OCI-LY1 (cell line): ENCODE results near the gene XIRP2.

Experiments used
- H2AFZ ChIP-seq: fragments of 200-600 bp; sonication (generic), shearing (Covaris generic); 2 replicates; pipeline ENCODE4 v1.6.0; 2014; ENCODE audit warnings: antibody characterized with exemption, mild to moderate bottlenecking, low read length
- H3F3A ChIP-seq: fragments of 200-600 bp; sonication (generic), shearing (Covaris generic); 2 replicates; pipeline ENCODE4 v1.6.0; 2014; ENCODE audit warnings: mild to moderate bottlenecking, antibody characterized with exemption, low read length, moderate library complexity; ENCODE audit not compliant: insufficient read depth
- H3K27ac ChIP-seq: fragments of 200-600 bp; sonication (generic); 2 replicates; pipeline ENCODE4 v1.5.1; 2014; ENCODE audit warnings: low read length, mixed run types, mild to moderate bottlenecking, low read depth; ENCODE audit not compliant: poor library complexity, severe bottlenecking
- H3K27me3 ChIP-seq: fragments of 200-600 bp; sonication (generic); 2 replicates; pipeline ENCODE4 v1.6.0; 2014; ENCODE audit warnings: antibody characterized with exemption, mild to moderate bottlenecking, low read length, moderate library complexity; ENCODE audit not compliant: insufficient read depth
- H3K36me3 ChIP-seq: fragments of 200-600 bp; sonication (generic); 2 replicates; pipeline ENCODE4 v1.6.1; 2014; ENCODE audit warnings: mild to moderate bottlenecking, antibody characterized with exemption, low read length, moderate library complexity, mixed read lengths; ENCODE audit not compliant: insufficient read depth
- H3K4me1 ChIP-seq: fragments of 200-600 bp; sonication (generic); 2 replicates; pipeline ENCODE4 v1.5.1; 2014; ENCODE audit warnings: mild to moderate bottlenecking, low read length, moderate library complexity; ENCODE audit not compliant: insufficient read depth, severe bottlenecking
- H3K4me2 ChIP-seq: fragments of 200-600 bp; sonication (generic), shearing (Covaris generic); 2 replicates; pipeline ENCODE4 v1.6.1; 2014; ENCODE audit warnings: low read length
- H3K4me3 ChIP-seq: fragments of 200-600 bp; sonication (generic); 2 replicates; pipeline ENCODE4 v1.5.1; 2014; ENCODE audit warnings: low read length, low read depth, mild to moderate bottlenecking, mixed read lengths; ENCODE audit not compliant: poor library complexity, severe bottlenecking
- H3K79me2 ChIP-seq: fragments of 200-600 bp; shearing (Covaris generic); 2 replicates; pipeline ENCODE4 v1.6.1; 2016; ENCODE audit warnings: mixed run types, low read length, mixed read lengths; ENCODE audit not compliant: insufficient read depth
- H3K9ac ChIP-seq: fragments of 200-600 bp; sonication (generic), shearing (Covaris generic); 2 replicates; pipeline ENCODE4 v1.6.1; 2014; ENCODE audit warnings: mild to moderate bottlenecking, low read length, mixed read lengths
- H3K9me2 ChIP-seq: fragments of 200-600 bp; sonication (generic), shearing (Covaris generic); 2 replicates; pipeline ENCODE4 v1.6.1; 2014; ENCODE audit warnings: low read depth, mild to moderate bottlenecking, low read length, mixed read lengths
- H3K9me3 ChIP-seq: fragments of 200-600 bp; shearing (Covaris generic); 2 replicates; pipeline ENCODE4 v1.6.1; 2014; ENCODE audit warnings: low read length, mixed read lengths
- H4K20me1 ChIP-seq: fragments of 200-600 bp; sonication (generic), shearing (Covaris generic); 2 replicates; pipeline ENCODE4 v1.6.0; 2016; ENCODE audit warnings: mild to moderate bottlenecking, low read length; ENCODE audit not compliant: insufficient read depth
- EZH2 ChIP-seq: fragments of 200-600 bp; sonication (generic), shearing (Covaris generic); IDR thresholded peaks from 2 replicates; pipeline ENCODE4 v1.8.0; 2017; ENCODE audit warnings: borderline replicate concordance, mixed run types, mild to moderate bottlenecking, antibody characterized with exemption, low read length, moderate library complexity, mixed read lengths
- TF ChIP-seq, protein P1 (sequence below): fragments of 200-600 bp; sonication (generic), shearing (Covaris generic); IDR thresholded peaks from 2 replicates; pipeline ENCODE4 v1.5.1; 2017; ENCODE audit warnings: mild to moderate bottlenecking, antibody characterized with exemption, low read length, moderate library complexity, mixed read lengths

Gene XIRP2

DNA sequence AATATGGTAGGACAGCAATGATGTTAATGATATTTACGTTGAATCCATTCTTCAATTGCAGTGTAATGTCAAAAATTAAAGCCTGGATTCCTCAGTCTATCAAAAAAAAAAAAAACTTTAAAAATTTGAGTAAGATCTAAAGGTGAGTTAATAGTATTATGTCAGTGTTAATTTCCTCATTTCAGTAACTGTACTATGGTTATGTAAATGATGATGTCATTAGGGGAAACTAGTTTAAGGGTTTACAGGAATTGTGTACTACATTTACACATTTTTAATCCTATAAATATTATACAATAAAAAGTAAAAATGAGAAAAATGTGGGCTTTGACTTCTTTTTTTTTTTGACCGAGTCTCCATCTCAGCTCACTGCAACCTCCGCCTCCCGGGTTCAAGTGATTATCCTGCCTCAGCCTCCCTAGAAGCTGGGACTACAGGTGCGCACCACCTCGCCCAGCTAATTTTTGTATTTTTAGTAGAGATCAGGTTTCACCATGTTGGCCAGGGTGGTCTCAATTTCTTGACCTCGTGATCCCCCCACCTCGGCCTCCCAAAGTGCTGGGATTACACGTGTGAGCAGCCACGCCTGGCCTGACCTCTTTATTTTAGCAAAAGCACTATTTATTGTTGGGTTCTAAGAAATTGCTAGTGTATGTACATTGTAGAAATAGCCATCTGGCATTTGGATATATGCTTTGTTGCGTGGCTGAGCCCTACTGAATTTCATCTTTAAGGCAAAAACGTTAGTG, 106.5 kb downstream of the XIRP2 start:
- Histone ChIP-seq H3K4me1 (no peaks in the 10 kb centered on the region), H3K4me2 (no peak overlapping the region), H4K20me1 (no peaks in the 10 kb centered on the region), H3K9me2 (no peaks in the 10 kb centered on the region), H2AFZ (no peak overlapping the region), H3K9me3 (no peaks in the 10 kb centered on the region), H3K27me3 (no peaks in the 10 kb centered on the region), H3K9ac (no peak overlapping the region), H3K4me3 (no peak overlapping the region), H3K36me3 (no peaks in the 10 kb centered on the region), H3K79me2 (no peaks in the 10 kb centered on the region), H3K27ac (no peak overlapping the region), H3F3A (no peaks in the 10 kb centered on the region)
- TF ChIP-seq EZH2, result no peak
- TF ChIP-seq, protein P1, sequence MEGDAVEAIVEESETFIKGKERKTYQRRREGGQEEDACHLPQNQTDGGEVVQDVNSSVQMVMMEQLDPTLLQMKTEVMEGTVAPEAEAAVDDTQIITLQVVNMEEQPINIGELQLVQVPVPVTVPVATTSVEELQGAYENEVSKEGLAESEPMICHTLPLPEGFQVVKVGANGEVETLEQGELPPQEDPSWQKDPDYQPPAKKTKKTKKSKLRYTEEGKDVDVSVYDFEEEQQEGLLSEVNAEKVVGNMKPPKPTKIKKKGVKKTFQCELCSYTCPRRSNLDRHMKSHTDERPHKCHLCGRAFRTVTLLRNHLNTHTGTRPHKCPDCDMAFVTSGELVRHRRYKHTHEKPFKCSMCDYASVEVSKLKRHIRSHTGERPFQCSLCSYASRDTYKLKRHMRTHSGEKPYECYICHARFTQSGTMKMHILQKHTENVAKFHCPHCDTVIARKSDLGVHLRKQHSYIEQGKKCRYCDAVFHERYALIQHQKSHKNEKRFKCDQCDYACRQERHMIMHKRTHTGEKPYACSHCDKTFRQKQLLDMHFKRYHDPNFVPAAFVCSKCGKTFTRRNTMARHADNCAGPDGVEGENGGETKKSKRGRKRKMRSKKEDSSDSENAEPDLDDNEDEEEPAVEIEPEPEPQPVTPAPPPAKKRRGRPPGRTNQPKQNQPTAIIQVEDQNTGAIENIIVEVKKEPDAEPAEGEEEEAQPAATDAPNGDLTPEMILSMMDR, result no peak

- no peaks in the 10 kb centered on the region for H3K36me3 ChIP-seq
- H3K4me2 ChIP-seq, result no peak overlapping the region
- H3K4me1 ChIP-seq, result no peaks in the 10 kb centered on the region
- no peak overlapping the region for H3K4me3 ChIP-seq
- H2AFZ ChIP-seq, result no peak overlapping the region
- no peaks in the 10 kb centered on the region for H4K20me1 ChIP-seq
- H3K79me2 ChIP-seq, result no peaks in the 10 kb centered on the region
- H3K27me3 ChIP-seq, result no peaks in the 10 kb centered on the region
- H3K27ac ChIP-seq, result no peak overlapping the region
- no peak for TF ChIP-seq EZH2
- TF ChIP-seq, protein P1, result no peak
- no peaks in the 10 kb centered on the region for H3F3A ChIP-seq
- H3K9me2 ChIP-seq, result no peaks in the 10 kb centered on the region
- H3K9me3 ChIP-seq, result no peaks in the 10 kb centered on the region
- no peak overlapping the region for H3K9ac ChIP-seq
Measured at GRCh38 chr2:166996465-166996864, 108.2 kb downstream of the XIRP2 start.

GRCh38 chr2:167001165-167001564, 112.9 kb downstream of the XIRP2 start:
- Histone ChIP-seq H2AFZ (no peak overlapping the region), H3K27me3 (no peaks in the 10 kb centered on the region), H3K4me3 (no peak overlapping the region), H3K4me1 (no peaks in the 10 kb centered on the region), H3K9me2 (no peaks in the 10 kb centered on the region), H3K9ac (no peak overlapping the region), H3K36me3 (no peaks in the 10 kb centered on the region), H3K27ac (no peak overlapping the region), H3K4me2 (no peak overlapping the region), H3K79me2 (no peaks in the 10 kb centered on the region), H3F3A (no peaks in the 10 kb centered on the region), H3K9me3 (no peaks in the 10 kb centered on the region), H4K20me1 (no peaks in the 10 kb centered on the region)
- TF ChIP-seq EZH2, result no peak
- TF ChIP-seq, protein P1, result no peak
